ENCODE data around the gene MSGN1.

DNA sequence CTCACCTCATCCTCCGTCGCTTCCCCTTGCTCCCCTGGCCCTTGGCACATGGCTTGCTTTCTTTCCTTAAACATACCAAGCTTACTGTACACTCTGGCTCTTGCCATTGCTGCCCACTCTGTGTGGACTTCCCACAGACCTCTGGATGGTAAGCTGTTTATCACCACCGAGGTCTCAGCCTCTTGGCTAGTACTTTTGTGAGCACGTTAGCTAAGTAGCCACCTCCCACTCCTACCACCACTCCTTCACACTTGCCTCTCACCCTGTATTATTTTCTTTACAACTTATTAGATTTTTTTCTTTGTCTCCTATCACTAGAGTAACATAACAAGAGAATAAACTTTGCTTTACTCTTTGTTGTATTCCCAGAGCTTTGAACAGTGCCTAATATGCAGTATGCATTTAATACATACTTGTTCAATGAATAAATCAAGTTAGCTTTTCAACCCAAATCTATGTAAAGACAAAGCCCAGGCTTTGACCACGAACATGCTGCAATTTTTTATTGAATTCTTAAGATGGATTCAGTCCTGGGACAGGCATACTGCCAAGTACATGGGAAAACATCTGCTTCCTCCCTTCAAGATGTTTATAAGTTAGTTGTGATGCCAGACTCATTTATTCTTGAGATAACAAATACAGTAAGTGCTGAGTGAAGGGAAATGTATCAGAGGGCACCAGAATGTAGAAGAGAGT, 25.0 kb upstream of the MSGN1 start:
- no peak for TF ChIP-seq CTCF (conservative IDR thresholded peaks at IDR 0.05)
- TF ChIP-seq EZH2 (IDR thresholded peaks at IDR 0.05; ENCODE audit: low read depth): no peak

Data from PC-9 (cell line).